Stimulated activated naive CD8-positive, alpha-beta T cell treated with anti-CD3 and anti-CD28 coated beads, Interleukin-15, amount 100 ng/mL, for 72 hours (primary cell): ENCODE results near the gene SLC25A12.
A peak's percentile ranks its signal among the peaks of the same experiment; 100 is the strongest.

ENCODE experiments used
- ATAC-seq: fragments of 150-1000 bp; cut with Tn5 transposase; 2 replicates; pipeline ENCODE4 v1.10.0; 2021; ENCODE audit warnings: mild to moderate bottlenecking, moderate library complexity
- DNase-seq, 2 donors: peaks; one replicate each; pipeline ENCODE4 v3.0.0; 2021 to 2022
- H3K27ac Mint-ChIP-seq, 2 donors: one replicate each; pipeline ENCODE4 v1.8.0; 2022; ENCODE audit warnings: mild to moderate bottlenecking in 2 of 2, mixed read lengths in 2 of 2, moderate library complexity in 2 of 2
- H3K27me3 Mint-ChIP-seq: one replicate; pipeline ENCODE4 v1.8.0; 2022; ENCODE audit warnings: mixed read lengths
- H3K4me1 Mint-ChIP-seq: one replicate; pipeline ENCODE4 v1.8.0; 2022; ENCODE audit warnings: mild to moderate bottlenecking, mixed read lengths
- H3K4me3 Mint-ChIP-seq, 2 donors: one replicate each; pipeline ENCODE4 v1.8.0; 2022; ENCODE audit warnings: mild to moderate bottlenecking in 2 of 2, mixed read lengths in 2 of 2, moderate library complexity in 1 of 2
- H3K9me3 Mint-ChIP-seq, 2 donors: one replicate each; pipeline ENCODE4 v1.8.0; 2022; ENCODE audit warnings: mixed read lengths in 2 of 2

The SLC25A12 gene

GRCh38 chr2:171754254-171754939 is 139.6 kb downstream of the SLC25A12 start:
- H3K4me3 Mint-ChIP-seq: no peak overlapping the region
- H3K4me1 Mint-ChIP-seq: no peaks in the 10 kb centered on the region
- ATAC-seq (no peak), DNase-seq (no peak)
- H3K27ac Mint-ChIP-seq: no peak overlapping the region
- no peaks in the 10 kb centered on the region for H3K27me3 Mint-ChIP-seq
- H3K9me3 Mint-ChIP-seq: peaks cover 23 to 25% of the 10 kb centered on the region in 2 donors

- no peaks in the 10 kb centered on the region for H3K27me3 Mint-ChIP-seq
- DNase-seq: no peak
- no peaks in the 10 kb centered on the region for H3K4me1 Mint-ChIP-seq
- H3K9me3 Mint-ChIP-seq: no peaks in the 10 kb centered on the region
- H3K4me3 Mint-ChIP-seq: no peak overlapping the region
- no peak for ATAC-seq
- no peak overlapping the region for H3K27ac Mint-ChIP-seq
These were observed 146.7 kb downstream of the SLC25A12 start for GRCh38 chr2:171747371-171747770.

- no peak overlapping the region for H3K4me3 Mint-ChIP-seq
- H3K27ac Mint-ChIP-seq: no peak overlapping the region
- ATAC-seq: no peak
- H3K9me3 Mint-ChIP-seq: no peaks in the 10 kb centered on the region
- DNase-seq: no peak
- H3K27me3 Mint-ChIP-seq: no peaks in the 10 kb centered on the region
- no peaks in the 10 kb centered on the region for H3K4me1 Mint-ChIP-seq
These were observed 148.2 kb downstream of the SLC25A12 start for GRCh38 chr2:171745806-171746205.

GRCh38 chr2:171745141-171745540 is 148.9 kb downstream of the SLC25A12 start:
- DNase-seq (no peak), ATAC-seq (no peak)
- Mint-ChIP-seq H3K4me1 (no peaks in the 10 kb centered on the region), H3K27me3 (no peaks in the 10 kb centered on the region), H3K4me3 (no peak overlapping the region), H3K27ac (no peak overlapping the region), H3K9me3 (no peaks in the 10 kb centered on the region)

- DNase-seq (no peak), ATAC-seq (no peak)
- Mint-ChIP-seq H3K4me3 (no peak overlapping the region), H3K4me1 (no peaks in the 10 kb centered on the region), H3K27me3 (no peaks in the 10 kb centered on the region), H3K27ac (no peak overlapping the region), H3K9me3 (no peaks in the 10 kb centered on the region)
These were observed 151.3 kb downstream of the SLC25A12 start for GRCh38 chr2:171742760-171743159.

- H3K27me3 Mint-ChIP-seq: no peaks in the 10 kb centered on the region
- no peak overlapping the region for H3K27ac Mint-ChIP-seq
- H3K4me1 Mint-ChIP-seq: no peaks in the 10 kb centered on the region
- no peak for DNase-seq
- H3K9me3 Mint-ChIP-seq: no peaks in the 10 kb centered on the region
- peak; percentile 55 for ATAC-seq
- H3K4me3 Mint-ChIP-seq: no peak overlapping the region
These were observed 152.9 kb downstream of the SLC25A12 start for GRCh38 chr2:171741189-171741588.

- H3K9me3 Mint-ChIP-seq: no peaks in the 10 kb centered on the region
- no peak overlapping the region for H3K27ac Mint-ChIP-seq
- DNase-seq (no peak), ATAC-seq (no peak)
- H3K4me3 Mint-ChIP-seq: no peak overlapping the region
- no peaks in the 10 kb centered on the region for H3K27me3 Mint-ChIP-seq
- H3K4me1 Mint-ChIP-seq: no peaks in the 10 kb centered on the region
These were observed 157.9 kb downstream of the SLC25A12 start for GRCh38 chr2:171735991-171736710.
